ENCODE measurements around the gene SPIN4. TPM values are rescaled to one million over a fixed set of nuclear protein-coding genes. Genes with fewer than 3 reads are reported as not detected.

Gene SPIN4
- total RNA-seq, 1 donor from 2014 or later = 7.5 TPM

DNA sequence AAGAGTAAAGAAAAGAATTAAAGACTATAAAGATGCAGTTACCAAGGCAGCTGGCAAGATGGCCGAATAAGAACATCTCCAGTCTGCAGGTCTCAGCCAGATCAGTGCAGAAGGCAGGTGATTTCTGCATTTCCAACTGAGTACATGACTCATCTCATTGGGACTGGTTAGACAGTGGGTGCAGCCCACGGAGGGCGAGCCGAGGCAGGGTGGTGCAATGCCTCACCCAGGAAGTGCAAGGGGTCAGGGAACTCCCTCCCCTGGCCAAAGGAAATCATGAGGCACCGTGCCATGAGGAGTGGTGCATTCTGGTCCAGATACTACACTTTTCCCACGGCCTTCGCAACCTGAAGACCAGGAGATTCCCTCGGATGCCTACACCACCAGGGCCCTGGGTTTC, 20.5 kb downstream of the SPIN4 start:
- H3K4me1 Mint-ChIP-seq (ENCODE audit: low read depth) = no peaks in the 10 kb centered on the region
- no peak overlapping the region for H3K4me3 Mint-ChIP-seq (ENCODE audit: low read depth)
- H3K27ac Mint-ChIP-seq = no peak overlapping the region
- no peak for DNase-seq (ENCODE audit: low spot score, unreplicated experiment)
- TF ChIP-seq CTCF (IDR thresholded peaks at IDR 0.05; ENCODE audit: unreplicated experiment) = no peak
- H3K27me3 Mint-ChIP-seq = no peaks in the 10 kb centered on the region
- peaks cover 51% of the 10 kb centered on the region for H3K9me3 Mint-ChIP-seq (ENCODE audit: low read depth)
- peaks cover 5% of the 10 kb centered on the region for H3K36me3 Mint-ChIP-seq (ENCODE audit: insufficient read depth)

DNA sequence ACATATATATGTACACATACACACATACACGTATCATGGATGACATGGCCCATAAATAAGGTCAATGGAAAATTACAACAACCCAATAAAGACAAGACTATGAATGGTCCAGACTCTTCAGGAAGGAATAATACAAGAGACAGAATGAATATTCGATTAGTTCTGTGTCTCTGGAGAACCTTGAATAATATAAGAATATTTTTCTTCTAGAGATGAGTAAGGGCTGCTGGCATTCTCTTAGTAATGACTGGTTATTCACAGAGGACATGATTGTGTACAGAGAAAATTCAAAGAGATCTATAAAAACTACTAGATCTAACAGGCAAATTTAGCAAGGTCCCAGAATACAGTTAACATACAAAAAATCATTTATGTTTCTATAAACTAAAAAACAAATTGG, 23.3 kb downstream of the SPIN4 start:
- Mint-ChIP-seq H3K4me1 (ENCODE audit: low read depth) (no peaks in the 10 kb centered on the region), H3K36me3 (ENCODE audit: insufficient read depth) (no peaks in the 10 kb centered on the region), H3K27me3 (no peaks in the 10 kb centered on the region)

GRCh38 chrX:63299596-63299995, 51.5 kb downstream of the SPIN4 start:
- H3K27ac Mint-ChIP-seq = no peak overlapping the region
- DNase-seq (ENCODE audit: low spot score, unreplicated experiment) = no peak
- H3K9me3 Mint-ChIP-seq (ENCODE audit: low read depth) = peaks cover 42% of the 10 kb centered on the region
- H3K36me3 Mint-ChIP-seq (ENCODE audit: insufficient read depth) = peaks cover 1% of the 10 kb centered on the region
- no peaks in the 10 kb centered on the region for H3K27me3 Mint-ChIP-seq
- H3K4me1 Mint-ChIP-seq (ENCODE audit: low read depth) = no peaks in the 10 kb centered on the region
- H3K4me3 Mint-ChIP-seq (ENCODE audit: low read depth) = no peak overlapping the region
- no peak for TF ChIP-seq CTCF (IDR thresholded peaks at IDR 0.05; ENCODE audit: unreplicated experiment)

More for the DNA sequence above, 23.3 kb downstream of the SPIN4 start:
- Mint-ChIP-seq H3K9me3 (ENCODE audit: low read depth) (peaks cover 28% of the 10 kb centered on the region), H3K27ac (no peak overlapping the region), H3K4me3 (ENCODE audit: low read depth) (no peak overlapping the region)
- TF ChIP-seq CTCF (IDR thresholded peaks at IDR 0.05; ENCODE audit: unreplicated experiment) = no peak
- no peak for DNase-seq (ENCODE audit: low spot score, unreplicated experiment)
